ENCODE results near the gene MAST4. TPM values are rescaled to one million over a fixed set of nuclear protein-coding genes. Genes with fewer than 3 reads are reported as not detected.

The MAST4 gene
- polyA plus RNA-seq, 1 donor (not counting 4 experiments of a cell fraction or from before 2014, with no cell fraction given), result 19.8 TPM

DNA sequence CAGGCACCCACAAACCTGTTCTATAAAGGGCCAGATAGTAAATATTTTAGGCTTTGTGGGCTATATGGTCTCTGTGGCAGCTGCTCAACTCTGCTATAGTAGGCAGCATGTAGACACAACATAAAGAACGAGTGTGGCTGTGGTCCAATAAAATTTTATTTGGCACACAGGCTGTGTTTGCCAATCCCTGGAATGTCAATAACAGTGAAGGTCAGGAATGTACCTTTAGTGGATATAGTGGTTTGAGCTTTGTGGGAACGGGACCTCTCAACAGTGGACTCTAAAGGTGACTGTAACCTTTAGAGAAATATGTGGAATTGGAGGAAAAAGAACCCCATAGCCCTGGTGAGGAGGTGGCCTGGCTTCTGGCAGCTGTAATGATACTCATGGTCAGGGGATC lies 145.2 kb downstream of the MAST4 start:
- no peak for FAIRE-seq

DNA sequence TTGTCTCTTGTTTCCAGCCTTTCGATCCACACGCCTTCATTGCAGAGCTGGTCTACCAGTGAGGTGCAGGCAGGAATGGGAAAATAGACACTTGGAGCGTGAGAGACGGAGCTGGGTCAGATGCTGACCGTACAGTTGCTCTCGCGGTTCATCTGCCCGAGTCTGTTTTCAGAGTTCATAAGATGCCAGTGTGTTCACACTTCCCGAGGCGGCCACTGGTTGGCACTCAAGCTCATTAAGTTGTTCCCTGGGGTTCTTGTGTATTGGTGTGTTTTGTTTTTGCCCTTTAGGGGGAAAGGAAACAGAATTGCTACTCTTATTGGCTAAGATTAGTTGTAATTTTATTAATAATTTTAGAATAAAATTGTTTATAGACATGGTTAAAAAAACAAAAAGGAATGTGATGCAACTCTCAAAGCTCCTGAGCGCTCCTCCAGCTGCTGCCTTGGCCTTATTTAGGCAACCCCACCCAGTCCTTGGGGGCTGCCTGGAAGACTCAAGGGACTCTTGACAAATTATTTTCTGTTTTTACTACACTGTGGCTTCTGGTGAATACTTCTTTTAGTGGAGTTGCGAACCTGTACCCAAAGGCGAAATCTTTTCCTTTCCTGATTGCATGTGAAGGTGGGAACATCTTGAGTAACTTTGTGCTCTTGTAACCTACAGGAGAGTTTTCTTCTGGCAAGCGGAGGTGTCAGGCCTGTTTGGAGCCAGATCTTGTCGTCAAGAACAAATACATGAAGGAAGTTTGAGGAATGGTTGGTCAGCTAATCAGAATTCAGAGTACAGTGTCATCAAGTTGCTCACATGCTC lies 146.1 kb downstream of the MAST4 start:
- H3K27me3 ChIP-seq (ENCODE audit: control insufficient read depth, extremely low read depth, insufficient read depth, low read length), result no peaks in the 10 kb centered on the region
- dilution Hi-C loops (cut with MboI; ENCODE audit: extremely low pct_ligation_motif_present, low sequenced_read_pairs), result no loop called here
- H3K9me3 ChIP-seq (ENCODE audit: control insufficient read depth, low read depth, low read length), result no peaks in the 10 kb centered on the region
- H4K20me1 ChIP-seq (ENCODE audit: control insufficient read depth, extremely low read depth, insufficient read depth, low read length), result no peaks in the 10 kb centered on the region
- H3K79me2 ChIP-seq (ENCODE audit: control insufficient read depth, insufficient read depth, low read length), result no peaks in the 10 kb centered on the region
- H3K9ac ChIP-seq (ENCODE audit: control insufficient read depth, extremely low read depth, insufficient read depth, low read length), result no peak overlapping the region
- no peak overlapping the region for H3K27ac ChIP-seq (ENCODE audit: control insufficient read depth, insufficient read depth, low read length)
- FAIRE-seq, result no peak
- DNase-seq (ENCODE audit: low read depth, low spot score), result no peak
- no peak overlapping the region for H3K4me2 ChIP-seq (ENCODE audit: control insufficient read depth, extremely low read depth, insufficient read depth, low read depth, low read length)
- no peaks in the 10 kb centered on the region for H3K4me1 ChIP-seq (ENCODE audit: control insufficient read depth, extremely low read depth, insufficient read depth, low read length)
- no peaks in the 10 kb centered on the region for H3K36me3 ChIP-seq (ENCODE audit: control insufficient read depth in 2 of 2, extremely low read depth in 1 of 2, insufficient read depth in 2 of 2, low read length in 2 of 2)
- no peak overlapping the region for H3K4me3 ChIP-seq (ENCODE audit: control insufficient read depth in 2 of 3, extremely low read depth in 1 of 3, insufficient read depth in 2 of 3, low read depth in 1 of 3, low read length in 3 of 3)
- H3K9me1 ChIP-seq (ENCODE audit: control insufficient read depth, extremely low read depth, insufficient read depth, low read length), result no peaks in the 10 kb centered on the region
- TF ChIP-seq EZH2 (IDR thresholded peaks at IDR 0.05; ENCODE audit: low read length), result no peak
- TF ChIP-seq, protein P1, sequence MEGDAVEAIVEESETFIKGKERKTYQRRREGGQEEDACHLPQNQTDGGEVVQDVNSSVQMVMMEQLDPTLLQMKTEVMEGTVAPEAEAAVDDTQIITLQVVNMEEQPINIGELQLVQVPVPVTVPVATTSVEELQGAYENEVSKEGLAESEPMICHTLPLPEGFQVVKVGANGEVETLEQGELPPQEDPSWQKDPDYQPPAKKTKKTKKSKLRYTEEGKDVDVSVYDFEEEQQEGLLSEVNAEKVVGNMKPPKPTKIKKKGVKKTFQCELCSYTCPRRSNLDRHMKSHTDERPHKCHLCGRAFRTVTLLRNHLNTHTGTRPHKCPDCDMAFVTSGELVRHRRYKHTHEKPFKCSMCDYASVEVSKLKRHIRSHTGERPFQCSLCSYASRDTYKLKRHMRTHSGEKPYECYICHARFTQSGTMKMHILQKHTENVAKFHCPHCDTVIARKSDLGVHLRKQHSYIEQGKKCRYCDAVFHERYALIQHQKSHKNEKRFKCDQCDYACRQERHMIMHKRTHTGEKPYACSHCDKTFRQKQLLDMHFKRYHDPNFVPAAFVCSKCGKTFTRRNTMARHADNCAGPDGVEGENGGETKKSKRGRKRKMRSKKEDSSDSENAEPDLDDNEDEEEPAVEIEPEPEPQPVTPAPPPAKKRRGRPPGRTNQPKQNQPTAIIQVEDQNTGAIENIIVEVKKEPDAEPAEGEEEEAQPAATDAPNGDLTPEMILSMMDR (optimal IDR thresholded peaks at IDR 0.05 in 1 of 3, IDR thresholded peaks at IDR 0.05 in 1 of 3, conservative IDR thresholded peaks at IDR 0.05 in 1 of 3; ENCODE audit: extremely low read depth in 1 of 3, insufficient read depth in 2 of 3, low read length in 3 of 3), result peak in 2 of 3 experiments; percentile 33 to 37
- no peak overlapping the region for H2AFZ ChIP-seq (ENCODE audit: control insufficient read depth, low read length)

More for the DNA sequence above, 145.2 kb downstream of the MAST4 start:
- no peak overlapping the region for H3K4me3 ChIP-seq (ENCODE audit: control insufficient read depth in 2 of 3, extremely low read depth in 1 of 3, insufficient read depth in 2 of 3, low read depth in 1 of 3, low read length in 3 of 3)
- no peaks in the 10 kb centered on the region for H3K4me1 ChIP-seq (ENCODE audit: control insufficient read depth, extremely low read depth, insufficient read depth, low read length)
- no peak for DNase-seq (ENCODE audit: low read depth, low spot score)
- H3K36me3 ChIP-seq (ENCODE audit: control insufficient read depth in 2 of 2, extremely low read depth in 1 of 2, insufficient read depth in 2 of 2, low read length in 2 of 2), result no peaks in the 10 kb centered on the region
- TF ChIP-seq EZH2 (IDR thresholded peaks at IDR 0.05; ENCODE audit: low read length), result no peak
- TF ChIP-seq, protein P1 (optimal IDR thresholded peaks at IDR 0.05 in 1 of 3, IDR thresholded peaks at IDR 0.05 in 1 of 3, conservative IDR thresholded peaks at IDR 0.05 in 1 of 3; ENCODE audit: extremely low read depth in 1 of 3, insufficient read depth in 2 of 3, low read length in 3 of 3), result no peak
- H3K9ac ChIP-seq (ENCODE audit: control insufficient read depth, extremely low read depth, insufficient read depth, low read length), result no peak overlapping the region
- H3K9me3 ChIP-seq (ENCODE audit: control insufficient read depth, low read depth, low read length), result no peaks in the 10 kb centered on the region
- dilution Hi-C loops (cut with MboI; ENCODE audit: extremely low pct_ligation_motif_present, low sequenced_read_pairs), result no loop called here
- H3K27ac ChIP-seq (ENCODE audit: control insufficient read depth, insufficient read depth, low read length), result no peak overlapping the region
- no peaks in the 10 kb centered on the region for H4K20me1 ChIP-seq (ENCODE audit: control insufficient read depth, extremely low read depth, insufficient read depth, low read length)
- no peaks in the 10 kb centered on the region for H3K27me3 ChIP-seq (ENCODE audit: control insufficient read depth, extremely low read depth, insufficient read depth, low read length)
- H3K79me2 ChIP-seq (ENCODE audit: control insufficient read depth, insufficient read depth, low read length), result no peaks in the 10 kb centered on the region
- H2AFZ ChIP-seq (ENCODE audit: control insufficient read depth, low read length), result no peak overlapping the region
- no peaks in the 10 kb centered on the region for H3K9me1 ChIP-seq (ENCODE audit: control insufficient read depth, extremely low read depth, insufficient read depth, low read length)
- no peak overlapping the region for H3K4me2 ChIP-seq (ENCODE audit: control insufficient read depth, extremely low read depth, insufficient read depth, low read depth, low read length)

Measured in keratinocyte (primary cell).